Esophagus squamous epithelium (tissue), 5 donors: Measurements from ENCODE around the gene C1QTNF1. TPM values are rescaled to one million over a fixed set of nuclear protein-coding genes. Genes with fewer than 3 reads are reported as not detected.

ENCODE experiments used
- DNase-seq: peaks from one replicate; lab custom pipeline; 2025; lab: John Stamatoyannopoulos, UW
- H3K27ac ChIP-seq, 4 donors: fragments of 200-600 bp; sonication (generic); one replicate each; pipeline ENCODE4 v1.5.1; 2016 to 2019; ENCODE audit warnings: mild to moderate bottlenecking in 1 of 4
- H3K27me3 ChIP-seq, 4 donors: fragments of 200-600 bp; sonication (generic); 1 replicate in 3 of 4; 2 replicates in 1 of 4; pipeline versions ENCODE4 v1.5.1 to v1.6.0; 2017 to 2021; ENCODE audit warnings: antibody characterized with exemption in 1 of 4
- H3K36me3 ChIP-seq, 3 donors: fragments of 200-600 bp; sonication (generic); one replicate each; pipeline ENCODE4 v1.5.1; 2016 to 2019
- H3K4me1 ChIP-seq, 3 donors: fragments of 200-600 bp; sonication (generic); one replicate each; pipeline ENCODE4 v1.5.1; 2017 to 2019
- H3K4me3 ChIP-seq, 4 donors: fragments of 200-600 bp; sonication (generic); 1 replicate in 3 of 4; 2 replicates in 1 of 4; pipeline ENCODE4 v1.5.1; 2016 to 2019; ENCODE audit warnings: mild to moderate bottlenecking in 2 of 4, moderate library complexity in 1 of 4
- H3K9me3 ChIP-seq, 3 donors: fragments of 200-600 bp; sonication (generic); one replicate each; pipeline ENCODE4 v1.5.1; 2016 to 2019
- CTCF ChIP-seq, 6 experiments: fragments of 450-650 bp in 4 of 6; fragments of 200-600 bp in 2 of 6; sonication (generic) in 2 of 6; IDR thresholded peaks; one replicate each; pipeline ENCODE4 v1.5.1; 2016 to 2019; ENCODE audit warnings: antibody characterized with exemption in 6 of 6, mild to moderate bottlenecking in 4 of 6, moderate library complexity in 4 of 6
- POLR2A ChIP-seq, 4 donors: fragments of 450-650 bp; IDR thresholded peaks; one replicate each; pipeline ENCODE4 v1.6.1; 2017; ENCODE audit warnings: antibody characterized with exemption in 4 of 4, mild to moderate bottlenecking in 4 of 4, moderate library complexity in 3 of 4
- WGBS, 2 donors: methylation state at CpG; one replicate each; pipeline ENCODE4 v1.1.5; 2018; 5-methylcytosine and 5-hydroxymethylcytosine counted together
- intact Hi-C: fragments of 100-400 bp; cut with DNase I; formaldehyde crosslinking; loops from one replicate; pipeline ENCODE4 v1.15.0; 2022
- total RNA-seq, 4 donors: library from RNA; depleted of rRNA; stranded (reverse); fragments of >200 nt; gene quantifications; one replicate each; pipeline ENCODE4 v1.1.0, GENCODE V29; 2016
- donor health status: DM: yes; HTN: yes; CAD: no.

Gene C1QTNF1, protein sequence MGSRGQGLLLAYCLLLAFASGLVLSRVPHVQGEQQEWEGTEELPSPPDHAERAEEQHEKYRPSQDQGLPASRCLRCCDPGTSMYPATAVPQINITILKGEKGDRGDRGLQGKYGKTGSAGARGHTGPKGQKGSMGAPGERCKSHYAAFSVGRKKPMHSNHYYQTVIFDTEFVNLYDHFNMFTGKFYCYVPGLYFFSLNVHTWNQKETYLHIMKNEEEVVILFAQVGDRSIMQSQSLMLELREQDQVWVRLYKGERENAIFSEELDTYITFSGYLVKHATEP
- total RNA-seq: 10 to 100 TPM in 2 of 4 donors, 1 to 10 TPM in 2; 2.7 to 20.4 (median 6.8) TPM

DNA sequence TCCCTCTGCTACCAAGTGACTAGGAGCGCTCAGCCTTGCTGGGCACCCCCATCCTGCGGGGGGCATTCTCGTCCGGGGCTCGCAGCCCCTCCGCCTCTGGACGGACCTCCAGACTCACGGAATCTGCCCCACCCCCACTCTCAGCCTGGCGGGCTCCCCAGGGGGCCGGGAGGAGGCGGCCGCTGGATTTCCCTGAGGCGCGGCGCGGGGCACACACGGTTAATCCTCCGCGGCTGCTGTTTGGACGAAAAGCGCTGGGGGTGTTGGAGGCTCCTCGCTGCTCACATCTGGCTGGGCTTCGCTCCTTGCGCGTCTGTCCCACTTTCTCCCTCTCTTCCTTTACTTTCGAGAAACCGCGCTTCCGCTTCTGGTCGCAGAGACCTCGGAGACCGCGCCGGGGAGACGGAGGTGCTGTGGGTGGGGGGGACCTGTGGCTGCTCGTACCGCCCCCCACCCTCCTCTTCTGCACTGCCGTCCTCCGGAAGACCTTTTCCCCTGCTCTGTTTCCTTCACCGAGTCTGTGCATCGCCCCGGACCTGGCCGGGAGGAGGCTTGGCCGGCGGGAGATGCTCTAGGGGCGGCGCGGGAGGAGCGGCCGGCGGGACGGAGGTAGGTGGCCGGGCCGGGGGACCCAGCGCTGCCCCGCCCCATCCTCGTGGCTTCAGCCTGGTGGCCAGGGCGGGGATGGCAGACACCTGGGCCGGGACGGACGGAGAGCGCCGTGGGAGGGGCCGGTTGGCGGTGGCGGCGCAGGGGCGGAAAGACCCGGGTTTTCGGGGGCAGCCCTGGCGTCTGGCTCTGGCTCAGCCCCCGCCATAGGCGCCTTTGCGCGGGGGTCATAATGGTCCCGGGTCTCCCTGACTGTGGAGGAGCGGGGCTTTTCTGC is at the start of gene C1QTNF1:
Gene C1QTNF1 (plus strand): TSS at position 284 of the 886 bp plus-strand sequence. CDS start 19,800 bp downstream, outside the sequence.
- no peak for DNase-seq
- Histone ChIP-seq H3K4me1 (peaks cover 35 to 100% (median 63%) of the 10 kb centered on the region in 3 donors), H3K27ac (peak within 1 kb of the TSS; percentile 52 to 80 (median 74)), H3K27me3 (peaks cover 0 to 72% (median 0%) of the 10 kb centered on the region in 4 donors), H3K4me3 (peak within 1 kb of the TSS; percentile 34 to 71 (median 54)), H3K36me3 (no peaks in the 10 kb centered on the region), H3K9me3 (no peaks in the 10 kb centered on the region)
- intact Hi-C loops: no loop called here
- TF ChIP-seq POLR2A (IDR thresholded peaks at IDR 0.05): peak in 1 of 4 donors; percentile 19
- peak in 4 of 6 experiments; percentile 38 to 63 (median 49) for TF ChIP-seq CTCF (IDR thresholded peaks at IDR 0.05)
- 0 to 1% methylated on average over 15 to 17 of the region's 77 CpGs for WGBS, 2 donors

- Histone ChIP-seq H3K27me3 (no peaks in the 10 kb centered on the region), H3K9me3 (no peaks in the 10 kb centered on the region), H3K4me3 (peak overlapping the region in 2 of 4 donors; percentile 2 to 35), H3K36me3 (peaks cover 0 to 17% (median 0%) of the 10 kb centered on the region in 3 donors), H3K4me1 (peaks cover 51 to 94% (median 67%) of the 10 kb centered on the region in 3 donors), H3K27ac (peak overlapping the region; percentile 83 to 92 (median 91))
- 35 to 43% methylated on average over 16 to 21 of the region's 30 CpGs for WGBS, 2 donors
- no peak for DNase-seq
- TF ChIP-seq CTCF (IDR thresholded peaks at IDR 0.05): no peak
- no peak for TF ChIP-seq POLR2A (IDR thresholded peaks at IDR 0.05)
- intact Hi-C loops: loop anchor here (5.0 kb wide), 1 partner anchor 108 kb away; no protein-coding TSS in a partner anchor
Observed at GRCh38 chr17:78974635-78975591, 49.1 kb upstream of the C1QTNF1 start.

DNA sequence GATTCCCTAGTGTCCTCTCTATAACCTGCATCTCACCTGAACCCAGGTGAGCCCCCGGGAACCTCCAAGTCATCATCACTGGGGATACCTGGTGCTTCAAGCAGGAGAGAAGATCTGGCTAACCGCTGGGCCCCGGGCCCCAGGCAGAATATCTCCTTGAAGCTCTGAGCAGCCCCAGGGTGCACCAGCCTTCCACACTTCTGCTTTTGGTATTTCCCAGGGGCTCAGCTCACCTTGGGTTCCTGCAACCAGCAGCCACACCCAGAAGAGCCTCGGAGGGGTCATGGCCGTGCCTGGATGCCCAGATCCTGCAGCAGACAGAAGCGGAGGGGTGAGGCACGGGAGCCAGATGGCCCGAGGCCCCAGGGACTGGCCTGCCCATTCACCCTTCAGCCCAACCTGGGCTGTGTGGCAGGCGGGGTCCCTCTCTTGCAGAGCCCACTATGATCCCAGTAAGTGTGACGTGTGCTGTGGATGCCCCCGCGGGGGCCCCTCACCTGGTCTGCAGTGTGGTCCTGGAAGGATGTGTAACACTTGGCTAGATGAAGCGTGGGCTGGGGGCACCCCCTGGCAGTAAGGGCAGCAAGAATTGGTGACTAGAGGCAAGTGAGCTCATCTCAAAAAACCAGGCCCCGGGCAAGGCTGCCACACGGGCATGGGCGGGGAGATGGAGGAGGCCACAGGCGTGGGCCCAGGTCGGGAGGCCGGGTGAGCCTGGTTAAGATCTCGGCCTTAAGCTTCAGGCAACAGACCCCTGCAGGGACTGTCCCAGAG is 46.9 kb upstream of the C1QTNF1 start:
- no peaks in the 10 kb centered on the region for H3K9me3 ChIP-seq
- peak overlapping the region; percentile 83 to 92 (median 91) for H3K27ac ChIP-seq
- intact Hi-C loops: no loop called here
- peaks cover 0 to 7% (median 0%) of the 10 kb centered on the region in 3 donors for H3K36me3 ChIP-seq
- H3K4me3 ChIP-seq: peak overlapping the region in 2 of 4 donors; percentile 3 to 64
- 14 to 19% methylated on average over 3 to 7 of the region's 20 CpGs for WGBS, 2 donors
- H3K4me1 ChIP-seq: peaks cover 43 to 84% (median 59%) of the 10 kb centered on the region in 3 donors
- no peaks in the 10 kb centered on the region for H3K27me3 ChIP-seq
- TF ChIP-seq POLR2A (IDR thresholded peaks at IDR 0.05): no peak
- DNase-seq: no peak

DNA sequence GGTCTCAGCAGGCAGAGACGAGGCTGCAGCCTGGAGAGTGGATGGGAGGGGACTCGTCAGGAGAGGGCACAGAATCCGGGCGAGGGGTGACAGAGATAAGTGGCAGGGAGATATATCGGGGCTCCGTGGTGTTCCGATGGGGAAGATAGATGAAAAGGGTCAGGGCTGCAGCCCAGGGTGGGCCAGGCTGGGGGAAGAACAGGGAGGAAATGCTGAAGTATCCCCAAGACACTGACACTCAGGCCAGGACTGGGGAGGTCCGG is 46.4 kb upstream of the C1QTNF1 start:
- intact Hi-C loops: no loop called here
- Histone ChIP-seq H3K4me3 (peak overlapping the region in 2 of 4 donors; percentile 49 to 64), H3K4me1 (peaks cover 43 to 83% (median 59%) of the 10 kb centered on the region in 3 donors), H3K27me3 (no peaks in the 10 kb centered on the region), H3K9me3 (no peaks in the 10 kb centered on the region), H3K27ac (peak overlapping the region; percentile 83 to 92 (median 91)), H3K36me3 (peaks cover 0 to 2% (median 0%) of the 10 kb centered on the region in 3 donors)
- WGBS, 2 donors: 44 to 54% methylated on average over 8 of the region's 8 CpGs
- TF ChIP-seq CTCF (IDR thresholded peaks at IDR 0.05): no peak
- TF ChIP-seq POLR2A (IDR thresholded peaks at IDR 0.05): no peak
- DNase-seq: no peak
